Adrenal gland (tissue), 5 donors: ENCODE measurements around the gene SCLY.

Experiments
- POLR2A ChIP-seq, 2 donors: fragments of 450-650 bp; IDR thresholded peaks; one replicate each; pipeline ENCODE4 v1.6.1; 2017; ENCODE audit warnings: antibody characterized with exemption in 2 of 2, mild to moderate bottlenecking in 2 of 2, moderate library complexity in 1 of 2
- TF ChIP-seq, protein P1 (sequence below), 6 experiments: fragments of 450-650 bp in 4 of 6; fragments of 200-600 bp in 2 of 6; sonication (generic) in 1 of 6; IDR thresholded peaks; 1 replicate in 5 of 6; 2 replicates in 1 of 6; pipeline versions ENCODE4 v1.5.1 to v1.8.0; 2016 to 2021; ENCODE audit warnings: antibody characterized with exemption in 6 of 6, mild to moderate bottlenecking in 2 of 6, moderate library complexity in 1 of 6
- donor health status: DM: no; HTN: no; CAD: no.

DNA sequence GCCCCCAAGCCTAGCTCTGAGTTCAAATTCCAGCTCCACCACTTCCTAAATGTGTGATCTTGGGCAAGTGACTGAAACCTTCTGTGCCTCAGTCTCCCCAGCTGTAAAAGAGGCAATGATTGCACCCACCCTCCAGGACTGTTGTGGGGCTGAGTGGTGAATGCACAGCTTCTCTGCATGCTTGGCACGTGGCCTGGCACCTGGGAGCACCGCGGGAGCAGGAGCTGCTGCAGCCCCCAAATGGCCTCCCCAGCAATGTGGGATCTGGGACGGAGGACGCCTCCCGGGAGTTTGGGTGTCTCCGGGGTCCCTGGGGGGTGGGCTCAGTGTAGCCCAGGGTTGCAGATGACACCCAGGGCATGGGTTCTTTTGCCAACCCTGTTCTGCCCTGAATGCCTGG lies 79.2 kb downstream of the SCLY start:
- TF ChIP-seq, protein P1, sequence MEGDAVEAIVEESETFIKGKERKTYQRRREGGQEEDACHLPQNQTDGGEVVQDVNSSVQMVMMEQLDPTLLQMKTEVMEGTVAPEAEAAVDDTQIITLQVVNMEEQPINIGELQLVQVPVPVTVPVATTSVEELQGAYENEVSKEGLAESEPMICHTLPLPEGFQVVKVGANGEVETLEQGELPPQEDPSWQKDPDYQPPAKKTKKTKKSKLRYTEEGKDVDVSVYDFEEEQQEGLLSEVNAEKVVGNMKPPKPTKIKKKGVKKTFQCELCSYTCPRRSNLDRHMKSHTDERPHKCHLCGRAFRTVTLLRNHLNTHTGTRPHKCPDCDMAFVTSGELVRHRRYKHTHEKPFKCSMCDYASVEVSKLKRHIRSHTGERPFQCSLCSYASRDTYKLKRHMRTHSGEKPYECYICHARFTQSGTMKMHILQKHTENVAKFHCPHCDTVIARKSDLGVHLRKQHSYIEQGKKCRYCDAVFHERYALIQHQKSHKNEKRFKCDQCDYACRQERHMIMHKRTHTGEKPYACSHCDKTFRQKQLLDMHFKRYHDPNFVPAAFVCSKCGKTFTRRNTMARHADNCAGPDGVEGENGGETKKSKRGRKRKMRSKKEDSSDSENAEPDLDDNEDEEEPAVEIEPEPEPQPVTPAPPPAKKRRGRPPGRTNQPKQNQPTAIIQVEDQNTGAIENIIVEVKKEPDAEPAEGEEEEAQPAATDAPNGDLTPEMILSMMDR (IDR thresholded peaks at IDR 0.05), result no peak
- TF ChIP-seq POLR2A (IDR thresholded peaks at IDR 0.05), result no peak
